DOHH2 (cell line): Measurements from ENCODE around the gene FMR1.

Experiments used
- H3F3A ChIP-seq: fragments of 200-600 bp; sonication (generic), shearing (Covaris generic); 2 replicates; pipeline ENCODE4 v1.6.0; 2016; ENCODE audit warnings: antibody characterized with exemption, mild to moderate bottlenecking; ENCODE audit not compliant: control insufficient read depth, insufficient read depth
- H3K27ac ChIP-seq: fragments of 200-600 bp; sonication (generic); 2 replicates; pipeline ENCODE4 v1.5.1; 2014; ENCODE audit warnings: low read depth, mild to moderate bottlenecking, low read length, moderate library complexity
- H3K27me3 ChIP-seq: fragments of 200-600 bp; sonication (generic); 2 replicates; pipeline ENCODE4 v1.6.1; 2014; ENCODE audit warnings: mild to moderate bottlenecking, low read length, mixed read lengths; ENCODE audit not compliant: control insufficient read depth
- H3K36me3 ChIP-seq: fragments of 200-600 bp; sonication (generic); 2 replicates; pipeline ENCODE4 v1.6.1; 2014; ENCODE audit warnings: mild to moderate bottlenecking, low read length, moderate library complexity, mixed read lengths; ENCODE audit not compliant: control insufficient read depth
- H3K4me1 ChIP-seq: fragments of 200-600 bp; sonication (generic); 2 replicates; pipeline ENCODE4 v1.6.1; 2014; ENCODE audit warnings: mild to moderate bottlenecking, low read length, mixed read lengths; ENCODE audit not compliant: control insufficient read depth
- H3K4me2 ChIP-seq: fragments of 200-600 bp; sonication (generic); 2 replicates; pipeline ENCODE4 v1.6.0; 2014; ENCODE audit warnings: mild to moderate bottlenecking, low read length, moderate library complexity
- H3K4me3 ChIP-seq: fragments of 200-600 bp; sonication (generic); 2 replicates; pipeline ENCODE4 v1.5.1; 2014; ENCODE audit warnings: mild to moderate bottlenecking, low read length, mixed read lengths
- H3K79me2 ChIP-seq: fragments of 200-600 bp; sonication (generic); 2 replicates; pipeline ENCODE4 v1.6.1; 2014; ENCODE audit warnings: mild to moderate bottlenecking, low read length, mixed read lengths; ENCODE audit not compliant: control insufficient read depth
- H3K9me2 ChIP-seq: fragments of 200-600 bp; sonication (generic); replicated peaks from 2 replicates; pipeline ENCODE4 v1.6.1; 2014; ENCODE audit warnings: mild to moderate bottlenecking, low read length, mixed read lengths; ENCODE audit not compliant: control insufficient read depth
- H3K9me3 ChIP-seq: fragments of 200-600 bp; sonication (generic); 2 replicates; pipeline ENCODE4 v1.6.1; 2014; ENCODE audit warnings: antibody characterized with exemption, low read length, mixed read lengths; ENCODE audit not compliant: control insufficient read depth, insufficient read depth
- H4K20me1 ChIP-seq: fragments of 200-600 bp; sonication (generic); 2 replicates; pipeline ENCODE4 v1.6.0; 2014; ENCODE audit warnings: low read depth, mild to moderate bottlenecking, antibody characterized with exemption, low read length, moderate library complexity; ENCODE audit not compliant: control insufficient read depth, insufficient read depth
- CTCF ChIP-seq: fragments of 200-600 bp; sonication (generic); IDR thresholded peaks from one replicate; pipeline ENCODE4 v1.5.1; 2014; ENCODE audit warnings: antibody characterized with exemption, mild to moderate bottlenecking, low read depth, low read length; ENCODE audit not compliant: poor library complexity, severe bottlenecking
- EZH2phosphoT487 ChIP-seq: fragments of 200-600 bp; sonication (generic); IDR thresholded peaks from 2 replicates; pipeline ENCODE4 v1.6.1; 2017; ENCODE audit warnings: borderline replicate concordance, mild to moderate bottlenecking, antibody characterized with exemption, low read length, moderate library complexity, mixed read lengths

FMR1 gene

GRCh38 chrX:147898951-147899350 lies 12.8 kb upstream of the FMR1 start:
- Histone ChIP-seq H3K9me2 (no peaks in the 10 kb centered on the region), H3K27me3 (no peaks in the 10 kb centered on the region), H3K9me3 (no peaks in the 10 kb centered on the region), H3F3A (no peaks in the 10 kb centered on the region), H3K4me1 (no peaks in the 10 kb centered on the region), H3K36me3 (no peaks in the 10 kb centered on the region), H3K4me3 (no peak overlapping the region), H4K20me1 (no peaks in the 10 kb centered on the region), H3K27ac (no peak overlapping the region), H3K4me2 (no peak overlapping the region), H3K79me2 (no peaks in the 10 kb centered on the region)
- TF ChIP-seq EZH2phosphoT487 (no peak), CTCF (no peak)

GRCh38 chrX:147899379-147900114 lies 12.2 kb upstream of the FMR1 start:
- TF ChIP-seq CTCF (no peak), EZH2phosphoT487 (no peak)
- H3K4me2 ChIP-seq = no peak overlapping the region

GRCh38 chrX:147900349-147900748 lies 11.4 kb upstream of the FMR1 start:
- H3F3A ChIP-seq = no peaks in the 10 kb centered on the region
- no peak overlapping the region for H3K4me3 ChIP-seq
- H3K36me3 ChIP-seq = no peaks in the 10 kb centered on the region
- no peak overlapping the region for H3K27ac ChIP-seq
- TF ChIP-seq EZH2phosphoT487 = no peak
- no peak for TF ChIP-seq CTCF
- H3K4me2 ChIP-seq = no peak overlapping the region
- H3K27me3 ChIP-seq = no peaks in the 10 kb centered on the region
- H4K20me1 ChIP-seq = no peaks in the 10 kb centered on the region
- no peaks in the 10 kb centered on the region for H3K79me2 ChIP-seq
- H3K4me1 ChIP-seq = no peaks in the 10 kb centered on the region
- H3K9me2 ChIP-seq = no peaks in the 10 kb centered on the region
- H3K9me3 ChIP-seq = no peaks in the 10 kb centered on the region

More at GRCh38 chrX:147899379-147900114, 12.2 kb upstream of the FMR1 start:
- no peak overlapping the region for H3K4me3 ChIP-seq
- no peaks in the 10 kb centered on the region for H3K4me1 ChIP-seq
- H3K27me3 ChIP-seq = no peaks in the 10 kb centered on the region
- H4K20me1 ChIP-seq = no peaks in the 10 kb centered on the region
- no peaks in the 10 kb centered on the region for H3F3A ChIP-seq
- no peaks in the 10 kb centered on the region for H3K79me2 ChIP-seq
- no peaks in the 10 kb centered on the region for H3K9me3 ChIP-seq
- no peaks in the 10 kb centered on the region for H3K9me2 ChIP-seq
- no peaks in the 10 kb centered on the region for H3K36me3 ChIP-seq
- H3K27ac ChIP-seq = no peak overlapping the region
